ENCODE measurements around the gene DDX21.
"Not testable (repeated sequence)": the region's sequence is repeated elsewhere in the genome, so short reads cannot be mapped to it uniquely, and the experiment has no call there.

The DDX21 gene

DNA sequence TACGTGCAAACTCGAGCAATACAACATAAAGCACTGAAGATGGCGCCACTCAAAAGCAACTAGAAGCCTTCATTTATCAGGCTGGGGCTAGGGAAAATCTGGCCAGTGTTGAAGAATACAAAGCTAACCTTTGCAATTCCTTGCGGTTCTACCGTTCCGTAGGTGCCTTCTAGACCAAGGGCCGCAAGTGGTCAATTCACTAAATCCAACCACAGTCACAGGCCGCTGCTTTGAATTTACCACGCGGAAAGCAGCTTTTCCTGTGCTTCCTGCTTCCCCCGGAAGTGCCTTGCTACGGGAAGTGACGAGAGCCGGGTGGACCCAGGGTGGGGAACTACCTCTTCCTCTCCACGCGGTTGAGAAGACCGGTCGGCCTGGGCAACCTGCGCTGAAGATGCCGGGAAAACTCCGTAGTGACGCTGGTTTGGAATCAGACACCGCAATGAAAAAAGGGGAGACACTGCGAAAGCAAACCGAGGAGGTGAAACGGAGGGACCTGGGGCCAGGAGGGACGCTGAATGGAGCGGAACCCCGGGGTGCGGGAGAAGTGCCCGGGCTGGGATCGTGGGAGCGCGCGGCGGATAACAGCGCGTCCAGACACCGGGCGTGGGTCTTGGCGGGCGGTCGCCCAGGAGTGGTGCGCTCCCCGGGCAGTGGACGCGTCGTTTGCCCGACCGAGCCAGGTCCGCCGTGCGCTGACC lies at the start of gene DDX21:
Gene DDX21, plus strand, starts transcription at position 339 of the 701 bp plus-strand sequence. Its CDS starts 56 bp downstream, at position 395.
- peak; percentile 94 for ATAC-seq

DNA sequence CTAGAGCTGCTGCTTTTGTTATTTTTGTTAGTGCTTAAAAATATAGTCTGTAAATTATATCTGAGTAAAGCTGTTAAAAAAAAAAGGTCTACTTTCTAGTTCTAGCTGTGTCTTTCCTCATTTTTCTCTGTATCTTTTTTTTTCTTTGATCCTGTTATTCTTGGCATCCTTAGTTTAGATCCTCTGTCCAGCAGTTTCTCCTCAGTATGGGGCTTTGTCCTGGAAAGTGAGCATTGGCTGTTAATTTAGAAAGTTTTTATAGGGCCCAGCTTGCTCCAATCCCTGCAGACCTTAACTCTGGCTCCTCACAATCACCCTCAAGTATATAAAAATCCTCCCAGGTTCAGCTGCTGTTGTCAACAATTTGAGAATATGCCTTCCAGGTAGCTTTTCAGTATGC lies 31.4 kb upstream of the DDX21 start:
- DNase-seq = no peak
- no peak for ATAC-seq

More for the DNA sequence above, at the start of gene DDX21:
- DNase-seq = peak; percentile 89

DNA sequence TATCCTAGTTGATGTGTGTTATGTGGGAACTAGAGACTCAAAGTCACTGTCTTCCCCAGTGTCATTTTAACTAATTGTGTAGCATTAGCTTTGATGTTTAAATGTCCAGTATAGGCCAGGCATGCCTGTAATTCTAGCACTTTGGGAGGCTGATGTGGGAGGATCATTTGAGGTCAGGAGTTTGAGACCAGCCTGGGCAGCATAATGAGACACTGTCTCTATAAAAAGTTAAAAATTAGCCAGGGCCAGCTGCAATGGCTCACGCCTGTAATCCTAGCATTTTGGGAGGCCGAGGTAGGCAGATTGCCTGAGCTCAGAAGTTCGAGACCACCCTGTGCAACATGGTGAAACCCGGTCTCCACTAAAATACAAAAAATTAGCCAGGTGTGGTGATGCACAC lies 30.5 kb upstream of the DDX21 start:
- ATAC-seq (no peak), DNase-seq (no peak)

DNA sequence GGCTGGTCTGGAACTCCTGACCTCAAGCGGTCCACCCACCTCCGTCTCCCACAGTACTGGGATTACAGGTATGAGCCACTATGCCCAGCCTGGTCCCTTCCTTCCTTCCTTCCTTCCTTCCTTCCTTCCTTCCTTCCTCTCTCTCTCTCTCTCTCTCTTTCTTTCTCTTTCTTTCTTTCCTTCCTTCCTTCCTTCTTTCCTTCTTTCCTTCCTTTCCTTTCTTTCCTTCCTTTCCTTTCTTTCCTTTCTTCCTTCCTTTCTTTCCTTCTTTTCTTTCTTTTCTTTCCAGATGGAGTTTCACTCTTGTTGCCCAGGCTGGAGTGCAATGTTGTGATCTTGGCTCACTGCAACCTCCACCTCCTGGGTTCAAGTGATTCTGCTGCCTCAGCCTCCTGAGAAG lies 26.8 kb upstream of the DDX21 start:
- not testable (repeated sequence) for ATAC-seq, DNase-seq

DNA sequence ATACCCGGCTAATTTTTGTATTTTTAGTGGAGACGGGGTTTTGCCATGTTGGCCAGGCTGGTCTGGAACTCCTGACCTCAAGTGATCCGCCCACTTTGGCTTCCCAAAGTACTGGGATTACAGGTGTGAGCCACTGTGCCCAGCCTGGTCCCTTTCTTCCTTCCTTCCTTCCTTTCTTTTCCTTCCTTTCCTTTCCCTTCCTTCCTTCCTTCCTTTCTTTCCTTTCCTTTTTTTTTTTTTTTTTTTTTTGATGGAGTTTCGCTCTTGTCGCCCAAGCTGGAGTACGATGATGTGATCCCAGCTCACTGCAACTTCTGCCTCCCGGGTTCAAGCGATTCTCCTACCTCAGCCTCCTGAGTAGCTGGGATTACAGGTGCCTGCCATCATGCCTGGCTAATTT lies 26.1 kb upstream of the DDX21 start:
- not testable (repeated sequence) for ATAC-seq, DNase-seq

DNA sequence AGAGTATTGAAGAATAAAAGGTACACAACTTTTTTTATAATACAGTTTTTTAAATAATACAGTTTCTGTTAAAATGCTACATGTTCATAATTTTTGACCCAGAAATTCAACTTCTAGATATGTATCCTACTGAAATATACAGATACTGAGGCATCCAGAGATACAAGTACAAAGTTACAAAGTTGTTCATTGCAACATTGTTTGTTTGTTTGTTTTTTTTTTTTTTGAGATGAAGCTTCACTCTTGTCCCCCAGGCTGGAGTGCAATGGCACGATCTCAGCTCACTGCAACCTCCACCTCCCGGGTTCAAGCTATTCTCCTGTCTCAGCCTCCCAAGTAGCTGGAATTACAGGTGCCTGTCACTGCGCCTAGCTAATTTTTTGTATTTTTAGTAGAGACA lies 23.1 kb upstream of the DDX21 start:
- DNase-seq, ATAC-seq: not testable (repeated sequence)

DNA sequence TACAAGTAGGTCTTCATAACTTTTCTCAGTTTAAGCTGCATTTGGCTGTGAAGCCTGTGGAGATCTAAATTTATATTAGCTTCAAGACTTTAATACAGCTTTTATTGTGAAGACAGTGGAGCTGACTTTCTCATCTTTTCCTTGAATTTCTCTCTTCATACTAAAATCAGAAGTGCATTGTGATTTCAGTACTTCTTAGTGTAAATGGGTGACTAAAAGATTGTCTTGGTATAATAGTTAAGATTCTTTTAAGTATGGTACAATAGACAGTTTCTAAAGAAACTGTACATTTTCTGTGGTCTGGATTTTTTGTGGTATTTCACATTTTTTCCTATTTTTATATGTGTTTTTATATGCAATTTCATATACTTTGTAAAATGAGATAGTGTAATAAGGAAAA lies 21.0 kb upstream of the DDX21 start:
- ATAC-seq (peak; percentile 65), DNase-seq (no peak)

DNA sequence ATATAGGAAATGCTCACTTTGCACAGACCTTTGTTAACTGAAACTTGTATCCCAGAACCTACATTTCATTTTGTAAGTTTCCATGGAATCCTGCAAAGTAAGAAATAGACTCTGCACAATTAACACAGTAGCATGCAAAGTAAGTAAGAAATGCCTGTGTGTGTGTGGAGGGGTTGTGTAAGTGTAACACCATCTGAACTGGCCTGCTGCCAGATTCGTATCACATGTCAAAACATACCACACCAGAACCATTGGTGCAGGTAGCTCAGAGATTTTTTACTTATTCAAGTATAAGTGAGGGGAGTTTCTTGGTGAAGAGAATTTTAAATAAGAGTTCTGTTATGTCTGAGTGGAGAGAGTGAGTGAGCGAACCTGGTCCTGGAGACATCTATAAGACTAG lies 17.9 kb upstream of the DDX21 start:
- ATAC-seq (no peak), DNase-seq (no peak)

DNA sequence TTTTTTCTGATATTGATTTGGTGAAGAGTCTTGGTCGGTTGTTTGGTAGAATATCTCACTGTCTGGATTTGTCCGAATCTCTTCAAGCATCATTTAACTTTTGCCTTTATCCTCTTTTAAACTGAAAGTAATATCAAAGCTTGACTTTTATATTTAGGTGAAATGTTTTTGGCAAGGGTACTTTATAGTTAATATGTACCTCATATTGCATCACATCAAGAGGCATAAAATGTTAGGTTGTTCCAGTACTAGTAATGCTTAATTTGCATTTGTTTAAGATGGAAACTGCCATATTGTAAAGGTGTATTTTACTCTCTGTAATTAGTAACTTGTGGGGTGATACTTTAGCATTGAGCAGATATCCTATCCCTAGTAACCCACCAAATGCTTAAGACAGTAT lies 17.1 kb upstream of the DDX21 start:
- ATAC-seq (no peak), DNase-seq (no peak)

DNA sequence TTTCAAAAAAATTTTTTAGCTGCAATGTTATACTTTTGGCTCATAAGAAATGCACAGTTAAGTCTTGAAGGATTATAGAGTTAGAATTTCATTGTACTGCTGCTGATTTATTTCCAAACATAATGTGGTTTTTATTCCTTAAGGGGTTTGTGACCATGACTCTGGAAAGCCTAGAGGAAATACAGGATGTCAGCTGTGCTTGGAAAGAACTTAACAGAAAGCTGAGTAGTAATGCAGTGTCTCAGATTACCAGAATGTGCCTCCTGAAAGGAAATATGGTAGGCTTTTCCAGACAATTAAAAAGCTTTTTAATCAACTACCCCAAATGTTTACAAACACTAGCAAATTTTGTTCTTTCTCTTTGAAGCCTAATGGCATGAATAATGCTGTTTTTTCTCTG lies 15.1 kb upstream of the DDX21 start:
- not testable (repeated sequence) for DNase-seq, ATAC-seq

DNA sequence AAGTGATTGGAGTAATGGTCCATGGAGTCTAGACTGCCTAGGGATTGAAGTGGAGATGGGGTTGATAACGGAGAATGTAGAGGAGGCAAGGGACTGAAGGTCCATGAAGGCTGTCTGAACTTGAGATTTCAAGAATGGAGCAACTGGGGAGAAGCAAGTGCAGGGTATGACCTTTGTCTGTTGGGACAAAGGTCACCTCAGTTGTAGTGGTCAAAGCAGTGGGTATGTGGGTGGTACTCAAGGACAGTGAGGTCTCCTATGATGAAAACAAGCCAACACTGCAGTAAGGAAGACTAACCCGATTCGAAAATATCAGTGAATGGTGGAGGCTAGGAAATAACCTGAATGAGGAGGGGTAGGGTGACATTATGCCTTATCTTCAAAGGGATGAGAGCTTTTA lies 5.4 kb upstream of the DDX21 start:
- no peak for ATAC-seq
- DNase-seq = no peak

DNA sequence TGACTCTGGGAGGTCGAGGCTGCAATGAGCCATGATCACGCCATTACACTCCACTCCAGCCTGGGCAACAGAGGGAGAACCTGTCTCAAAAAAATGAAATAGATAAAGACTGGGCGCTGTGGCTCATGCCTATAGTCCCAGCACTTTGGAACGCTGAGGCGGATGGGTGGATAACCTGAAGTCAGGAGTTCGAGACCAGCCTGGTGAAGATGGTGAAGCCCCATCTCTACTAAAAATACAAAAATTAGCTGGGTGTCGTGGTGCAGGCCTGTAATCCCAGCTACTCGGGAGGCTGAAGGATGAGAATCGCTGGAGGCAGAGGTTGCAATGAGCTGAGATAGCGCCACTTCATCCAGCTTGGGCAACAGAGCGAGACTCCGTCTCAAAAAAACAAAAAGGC lies 1.1 kb upstream of the DDX21 start:
- DNase-seq (no peak), ATAC-seq (no peak)

DNA sequence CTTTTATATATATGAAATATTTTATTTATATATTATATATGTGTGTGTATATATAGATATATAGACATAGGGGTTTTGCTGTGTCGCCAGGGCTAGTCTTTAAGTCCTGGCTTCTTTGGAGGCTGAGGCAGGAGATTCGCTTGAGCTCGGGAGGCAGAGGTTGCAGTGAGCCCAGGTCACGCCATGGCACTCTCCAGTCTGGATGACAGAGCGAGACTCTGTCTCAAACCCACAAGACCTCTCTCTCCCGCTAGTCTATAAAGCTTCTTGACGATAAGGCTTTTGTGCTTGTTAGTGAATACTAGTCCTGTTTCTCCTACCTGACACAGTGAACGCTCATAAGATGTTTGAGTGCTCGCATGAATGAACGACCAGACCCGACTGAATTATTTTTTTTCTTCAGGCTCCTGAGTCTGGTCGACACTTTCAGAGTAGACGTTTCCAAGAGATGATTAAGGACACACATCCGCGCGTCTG lies 577 bp upstream of the DDX21 start:
- DNase-seq = peak; percentile 40

DNA sequence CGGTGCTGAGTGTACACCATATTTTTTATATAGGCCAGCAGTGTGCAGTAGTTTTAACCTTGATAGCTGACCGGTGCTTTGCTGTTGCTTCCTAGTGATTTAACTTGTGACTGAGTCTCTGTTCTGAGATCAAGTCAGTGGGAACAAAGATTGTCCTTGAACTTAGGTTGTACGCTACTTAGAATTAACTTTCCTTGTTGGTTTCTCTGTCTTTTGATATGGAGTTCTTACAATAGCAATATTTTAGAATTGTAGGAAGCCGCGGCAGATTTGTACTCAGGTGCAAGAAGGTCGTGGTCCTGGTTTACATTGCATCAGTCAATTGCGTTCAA lies 1.3 kb downstream of the DDX21 start:
- DNase-seq (no peak), ATAC-seq (no peak)

More for the DNA sequence above, 577 bp upstream of the DDX21 start:
- peak; percentile 29 for ATAC-seq

DNA sequence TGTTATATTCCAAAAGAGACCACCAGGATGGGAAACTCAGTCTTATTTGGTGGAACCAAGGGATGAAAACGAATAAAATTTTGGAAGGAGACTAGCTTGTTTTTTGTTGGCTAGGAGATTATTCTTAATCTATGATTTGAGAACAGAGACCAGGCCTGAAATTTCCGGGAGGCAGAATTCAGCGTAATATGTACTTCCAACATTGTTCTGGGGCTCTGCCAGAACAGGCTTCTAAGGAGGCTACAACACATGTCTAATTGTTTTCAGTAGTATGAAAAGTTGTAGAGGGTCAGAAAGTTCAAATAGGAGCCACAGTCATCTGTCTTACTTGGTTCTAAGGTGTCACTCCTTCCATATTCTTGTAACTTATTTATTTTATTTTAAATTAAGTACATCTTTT lies 1.7 kb downstream of the DDX21 start:
- DNase-seq (no peak), ATAC-seq (no peak)

DNA sequence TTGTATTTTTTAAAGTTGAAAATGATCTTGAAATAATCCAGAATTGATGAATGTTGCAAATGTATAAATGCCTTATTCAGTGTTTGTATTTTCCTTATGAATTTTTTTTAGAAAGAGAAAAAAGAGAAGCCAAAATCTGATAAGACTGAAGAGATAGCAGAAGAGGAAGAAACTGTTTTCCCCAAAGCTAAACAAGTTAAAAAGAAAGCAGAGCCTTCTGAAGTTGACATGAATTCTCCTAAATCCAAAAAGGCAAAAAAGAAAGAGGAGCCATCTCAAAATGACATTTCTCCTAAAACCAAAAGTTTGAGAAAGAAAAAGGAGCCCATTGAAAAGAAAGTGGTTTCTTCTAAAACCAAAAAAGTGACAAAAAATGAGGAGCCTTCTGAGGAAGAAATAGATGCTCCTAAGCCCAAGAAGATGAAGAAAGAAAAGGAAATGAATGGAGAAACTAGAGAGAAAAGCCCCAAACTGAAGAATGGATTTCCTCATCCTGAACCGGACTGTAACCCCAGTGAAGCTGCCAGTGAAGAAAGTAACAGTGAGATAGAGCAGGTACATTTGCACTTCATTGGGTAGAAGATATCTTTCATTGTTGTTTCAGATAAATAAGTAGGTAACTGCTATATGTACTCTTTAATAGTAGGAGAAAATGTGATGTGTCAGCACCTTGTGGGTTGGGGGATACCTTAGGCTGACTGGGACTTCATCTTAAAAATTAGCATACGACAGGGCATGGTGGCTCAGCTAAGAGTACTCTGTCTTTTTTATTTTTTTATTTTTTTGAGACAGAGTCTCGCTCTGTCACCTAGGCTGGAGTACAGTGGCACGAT lies 3.9 kb downstream of the DDX21 start:
- DNase-seq (no peak), ATAC-seq (no peak)

DNA sequence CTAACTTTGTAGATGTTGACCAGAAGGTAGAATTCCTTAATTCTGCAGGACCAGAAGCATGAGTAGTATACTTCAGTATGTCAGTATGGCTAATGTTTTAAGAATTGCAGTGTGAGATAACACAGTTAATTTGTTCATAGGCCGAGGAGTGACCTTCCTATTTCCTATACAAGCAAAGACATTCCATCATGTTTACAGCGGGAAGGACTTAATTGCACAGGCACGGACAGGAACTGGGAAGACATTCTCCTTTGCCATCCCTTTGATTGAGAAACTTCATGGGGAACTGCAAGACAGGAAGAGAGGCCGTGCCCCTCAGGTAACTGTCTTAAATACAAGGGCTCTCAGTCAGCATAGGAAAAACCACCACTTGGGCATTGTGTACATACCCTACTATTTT lies 7.2 kb downstream of the DDX21 start:
- no peak for ATAC-seq
- no peak for DNase-seq

DNA sequence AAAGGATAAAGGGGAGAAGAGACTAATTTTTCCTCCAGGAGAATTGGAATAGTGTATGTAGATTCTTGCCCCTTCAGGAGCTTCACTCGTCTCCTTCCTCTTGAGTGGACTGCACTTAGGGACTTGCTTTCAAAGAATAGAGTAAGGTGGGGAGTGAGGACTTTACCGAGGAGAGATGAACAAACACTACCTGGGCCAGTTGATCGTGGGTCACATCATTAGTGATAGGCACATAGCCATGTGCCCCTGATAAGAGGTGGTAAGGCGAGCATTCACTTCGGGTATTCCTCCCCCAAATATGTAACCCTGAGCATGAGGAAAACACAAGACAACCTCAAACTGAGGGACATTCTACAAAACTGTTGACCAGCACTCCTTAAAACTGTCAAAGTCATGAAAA lies 18.0 kb downstream of the DDX21 start:
- ATAC-seq = no peak
- DNase-seq = no peak

DNA sequence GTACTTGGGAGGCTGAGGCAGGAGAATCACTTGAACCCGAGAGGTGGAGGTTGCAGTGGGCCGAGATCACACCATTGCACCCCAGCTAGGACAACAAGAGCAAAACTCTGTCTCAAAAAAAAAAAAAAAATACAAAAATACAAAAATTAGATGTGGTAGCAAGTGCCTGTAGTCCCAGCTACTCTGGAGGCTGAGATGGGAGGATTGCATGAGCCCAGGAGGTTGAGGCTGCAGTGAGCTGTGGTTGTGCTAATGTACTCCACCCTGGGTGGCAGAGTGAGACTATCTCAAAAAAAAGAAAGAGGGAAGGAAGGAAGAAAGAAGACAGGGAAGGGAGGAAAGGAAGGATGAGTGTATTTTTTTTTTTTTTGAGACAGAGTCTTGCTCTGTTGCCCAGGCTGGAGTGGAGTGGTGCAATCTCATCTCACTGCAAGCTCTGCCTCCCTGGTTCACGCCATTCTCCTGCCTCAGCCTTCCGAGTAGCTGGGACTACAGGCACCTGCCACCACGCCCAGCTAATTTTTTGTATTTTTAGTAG lies 20.0 kb downstream of the DDX21 start:
- DNase-seq, ATAC-seq: not testable (repeated sequence)

DNA sequence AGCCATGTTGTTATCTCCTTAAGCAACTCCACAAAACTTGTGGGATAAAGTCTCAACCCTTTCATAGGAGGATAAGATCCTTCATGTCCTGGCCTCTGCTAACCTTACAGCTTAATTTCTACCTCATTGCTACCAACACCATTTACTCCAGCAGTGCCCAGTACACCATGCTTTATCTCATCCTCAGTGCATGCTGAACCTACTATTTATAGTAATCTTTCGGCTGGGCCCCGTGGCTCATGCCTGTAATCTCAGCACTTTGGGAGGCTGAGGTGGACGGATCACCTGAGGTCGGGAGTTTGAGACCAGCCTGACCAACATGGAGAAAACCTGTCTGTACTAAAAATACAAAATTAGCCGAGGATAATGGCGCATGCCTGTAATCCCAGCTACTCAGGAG lies 23.8 kb downstream of the DDX21 start:
- not testable (repeated sequence) for DNase-seq, ATAC-seq

DNA sequence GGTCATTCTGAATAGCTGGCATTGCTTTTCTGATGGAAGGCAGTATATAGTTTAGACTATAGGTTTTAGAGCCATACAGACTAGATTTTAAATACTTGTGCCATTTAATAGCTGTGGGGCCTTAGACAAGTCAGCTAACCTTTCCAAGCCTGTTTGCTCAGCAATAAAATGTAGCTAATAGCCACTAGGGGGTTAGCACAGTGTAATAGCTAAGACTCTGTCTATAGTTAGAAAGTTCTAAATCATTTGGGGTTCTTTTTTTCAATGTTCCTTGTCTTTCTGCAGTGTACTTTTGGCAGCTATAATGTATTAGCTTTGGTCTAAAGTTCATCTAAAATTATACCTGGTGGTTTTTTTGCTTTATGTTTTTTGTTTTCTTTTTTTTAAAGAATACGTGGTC lies 25.1 kb downstream of the DDX21 start:
- DNase-seq (no peak), ATAC-seq (peak; percentile 37)

DNA sequence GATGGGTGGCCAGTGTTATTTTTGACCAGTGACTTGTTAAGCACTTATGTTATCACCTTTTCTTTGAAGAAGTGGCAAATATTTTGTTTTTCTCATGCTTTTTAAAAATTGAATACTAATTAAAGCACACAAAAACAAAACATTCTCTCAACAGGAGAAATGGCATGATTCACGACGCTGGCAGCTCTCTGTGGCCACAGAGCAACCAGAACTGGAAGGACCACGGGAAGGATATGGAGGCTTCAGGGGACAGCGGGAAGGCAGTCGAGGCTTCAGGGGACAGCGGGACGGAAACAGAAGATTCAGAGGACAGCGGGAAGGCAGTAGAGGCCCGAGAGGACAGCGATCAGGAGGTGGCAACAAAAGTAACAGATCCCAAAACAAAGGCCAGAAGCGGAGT lies 26.4 kb downstream of the DDX21 start:
- ATAC-seq (no peak), DNase-seq (no peak)

DNA sequence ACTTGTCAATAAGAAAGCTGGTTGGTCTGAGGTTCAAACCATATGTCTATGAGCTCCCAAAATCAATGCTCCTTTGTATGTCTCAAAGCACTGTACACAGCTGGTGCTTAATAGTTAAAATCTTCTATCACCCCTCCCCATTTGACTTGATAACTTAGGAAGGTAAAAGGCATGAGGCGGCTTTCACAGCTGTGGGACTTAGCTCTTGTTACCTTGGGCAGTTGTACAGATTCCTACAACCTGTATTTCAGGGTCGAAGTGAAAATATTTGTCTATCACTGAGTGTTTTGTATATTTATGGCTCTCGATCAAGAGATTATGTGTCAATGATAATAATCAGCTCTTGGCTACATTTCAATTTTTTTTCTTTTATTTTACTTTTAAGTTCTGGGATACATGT lies 31.6 kb downstream of the DDX21 start:
- DNase-seq (no peak), ATAC-seq (no peak)

Measured in stimulated activated naive CD8-positive, alpha-beta T cell treated with anti-CD3 and anti-CD28 coated beads, Interleukin-15, Interleukin-2, amounts not matched to agents 100 U/mL and 50 U/mL, for 24 hours (primary cell).